ENCODE data around the gene SYNGAP1. TPM values are rescaled to one million over a fixed set of nuclear protein-coding genes. Genes with fewer than 3 reads are reported as not detected.

SYNGAP1 gene
- total and polyA plus RNA-seq, 9 of the 15 experiments (the other 6 are each of a cell fraction or from before 2014, with no cell fraction given) = 0.01 to 22.8 (median 3.2) TPM

GRCh38 chr6:33390767-33391277 lies 29.0 kb upstream of the SYNGAP1 start (continued):
- TF ChIP-seq DNMT1 (IDR thresholded peaks at IDR 0.05) (no peak), E2F8 (IDR thresholded peaks at IDR 0.05; ENCODE audit: low read depth, partially characterized antibody) (no peak), ZNF668 (CRISPR knock-in tag; IDR thresholded peaks at IDR 0.05) (peak; percentile 61; the same call in 1 of the 2 replicates), ZNF24 (IDR thresholded peaks at IDR 0.05) (no peak), ZNF133 (CRISPR knock-in tag; IDR thresholded peaks at IDR 0.05) (no peak), TOE1 (IDR thresholded peaks at IDR 0.05; ENCODE audit: borderline replicate concordance) (no peak), TOE1 (CRISPR knock-in tag; IDR thresholded peaks at IDR 0.05; ENCODE audit: borderline replicate concordance, low read depth) (0 out of 2 replicates have a peak, but pooled peaks have one; percentile 4), KLF16 (IDR thresholded peaks at IDR 0.05) (no peak), HDAC8 (tag; IDR thresholded peaks at IDR 0.05) (peak; percentile 63; the same call in 1 of the 2 replicates), ZNF644 (tag; IDR thresholded peaks at IDR 0.05; ENCODE audit: low read depth) (no peak), BACH1 (tag; IDR thresholded peaks at IDR 0.05) (peak; percentile 57; the same call in 1 of the 2 replicates), ZFX (CRISPR knock-in tag; IDR thresholded peaks at IDR 0.05) (peak; percentile 92), ZNF589 (CRISPR knock-in tag; IDR thresholded peaks at IDR 0.05; ENCODE audit: low read depth) (peak; percentile 97), ZC3H11A (IDR thresholded peaks at IDR 0.05; ENCODE audit: low read depth, low read length) (no peak), ZNF655 (CRISPR knock-in tag; IDR thresholded peaks at IDR 0.05) (no peak), NFRKB (IDR thresholded peaks at IDR 0.05; ENCODE audit: low read depth) (peak; percentile 77), DMBX1 (CRISPR knock-in tag; IDR thresholded peaks at IDR 0.05; ENCODE audit: borderline replicate concordance) (0 out of 2 replicates have a peak, but pooled peaks have one; percentile 84), ZNF518B (CRISPR knock-in tag; IDR thresholded peaks at IDR 0.05) (no peak), CSDE1 (IDR thresholded peaks at IDR 0.05) (0 out of 4 replicates have a peak, but pooled peaks of 1 of the 2 experiments have one; percentile 17), RFX5 (IDR thresholded peaks at IDR 0.05; ENCODE audit: low read depth, low read length) (no peak), ATF2 (CRISPR knock-in tag; IDR thresholded peaks at IDR 0.05) (no peak)
